ENCODE data around the gene NME7.
"Not testable (repeated sequence)": the region's sequence is repeated elsewhere in the genome, so short reads cannot be mapped to it uniquely, and the experiment has no call there.

Gene NME7

DNA sequence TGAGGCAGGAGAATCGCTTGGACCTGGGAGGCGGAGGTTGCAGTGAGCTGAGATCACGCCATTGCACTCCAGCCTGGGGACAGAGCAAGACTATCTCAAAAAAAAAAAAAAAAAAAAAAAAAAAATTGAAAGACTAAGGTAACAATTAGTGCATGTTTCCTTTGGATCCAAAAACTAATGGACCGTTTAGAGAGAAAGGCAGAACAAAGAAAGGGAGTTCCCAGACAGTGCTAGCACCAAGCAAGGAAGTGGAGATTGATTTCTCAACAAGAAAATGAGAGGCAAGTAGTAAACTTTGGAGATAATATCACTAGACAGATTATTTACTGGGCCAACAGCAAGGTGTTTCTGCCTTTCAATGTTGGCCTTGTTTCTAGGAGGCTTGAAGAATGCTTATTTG is 236.9 kb downstream of the NME7 start:
- H3K4me3 ChIP-seq (ENCODE audit: low read length): no peak overlapping the region
- TF ChIP-seq, protein P1, sequence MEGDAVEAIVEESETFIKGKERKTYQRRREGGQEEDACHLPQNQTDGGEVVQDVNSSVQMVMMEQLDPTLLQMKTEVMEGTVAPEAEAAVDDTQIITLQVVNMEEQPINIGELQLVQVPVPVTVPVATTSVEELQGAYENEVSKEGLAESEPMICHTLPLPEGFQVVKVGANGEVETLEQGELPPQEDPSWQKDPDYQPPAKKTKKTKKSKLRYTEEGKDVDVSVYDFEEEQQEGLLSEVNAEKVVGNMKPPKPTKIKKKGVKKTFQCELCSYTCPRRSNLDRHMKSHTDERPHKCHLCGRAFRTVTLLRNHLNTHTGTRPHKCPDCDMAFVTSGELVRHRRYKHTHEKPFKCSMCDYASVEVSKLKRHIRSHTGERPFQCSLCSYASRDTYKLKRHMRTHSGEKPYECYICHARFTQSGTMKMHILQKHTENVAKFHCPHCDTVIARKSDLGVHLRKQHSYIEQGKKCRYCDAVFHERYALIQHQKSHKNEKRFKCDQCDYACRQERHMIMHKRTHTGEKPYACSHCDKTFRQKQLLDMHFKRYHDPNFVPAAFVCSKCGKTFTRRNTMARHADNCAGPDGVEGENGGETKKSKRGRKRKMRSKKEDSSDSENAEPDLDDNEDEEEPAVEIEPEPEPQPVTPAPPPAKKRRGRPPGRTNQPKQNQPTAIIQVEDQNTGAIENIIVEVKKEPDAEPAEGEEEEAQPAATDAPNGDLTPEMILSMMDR (conservative IDR thresholded peaks at IDR 0.05; ENCODE audit: low read length): no peak
- no peak for DNase-seq (ENCODE audit: low read depth)

DNA sequence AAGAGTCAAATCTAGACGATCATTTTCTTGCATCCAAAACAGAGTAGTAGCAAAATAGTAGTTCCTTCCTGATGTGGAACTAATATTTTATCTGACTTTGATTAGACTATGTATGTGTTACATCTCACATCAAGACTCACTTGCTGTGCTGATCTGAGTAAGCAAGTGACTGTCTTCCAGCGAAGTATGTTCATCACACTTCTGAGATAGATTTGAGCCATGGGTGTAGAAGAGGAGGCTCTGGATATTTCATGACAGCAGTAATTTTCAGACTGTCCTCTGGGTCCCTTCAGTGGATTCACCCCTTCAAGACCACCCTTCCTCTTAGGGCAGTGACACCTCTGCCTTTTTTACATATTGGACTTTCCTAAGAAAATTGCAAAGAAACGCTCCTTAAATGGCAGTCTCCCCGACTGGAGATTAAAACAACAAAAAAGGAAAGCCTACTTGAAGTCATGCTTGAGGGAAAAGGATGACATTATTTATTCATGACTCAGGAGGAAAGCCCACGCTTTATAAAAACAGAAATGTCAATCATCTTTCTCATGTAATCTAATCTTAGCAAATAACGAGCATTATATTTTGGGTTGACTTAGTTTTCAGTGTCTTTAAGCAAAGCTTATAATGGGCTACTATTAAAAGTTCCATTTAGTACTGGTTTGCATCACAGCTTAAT is 238.3 kb downstream of the NME7 start:
- no peak overlapping the region for H3K4me3 ChIP-seq (ENCODE audit: low read length)
- TF ChIP-seq, protein P1 (conservative IDR thresholded peaks at IDR 0.05; ENCODE audit: low read length): no peak
- no peak for DNase-seq (ENCODE audit: low read depth)

DNA sequence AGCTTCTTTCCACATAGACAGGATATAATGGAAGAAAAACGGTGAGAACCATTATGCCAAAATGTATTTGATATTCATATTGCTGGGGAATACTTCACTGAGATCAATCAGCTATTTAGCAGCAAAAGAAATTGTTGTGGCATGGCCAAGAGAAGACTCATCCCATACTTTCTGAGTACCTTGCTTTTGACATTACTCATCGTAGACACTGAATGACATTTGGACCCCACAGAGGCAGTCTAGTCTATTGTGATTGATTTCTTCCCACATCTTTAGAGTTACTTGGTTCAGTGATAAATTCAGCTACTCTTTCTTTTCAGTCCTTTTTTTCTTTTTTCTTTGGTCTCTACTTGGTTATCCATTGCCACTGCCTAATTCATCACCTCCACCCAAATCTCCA is 239.0 kb downstream of the NME7 start:
- no peak overlapping the region for H3K4me3 ChIP-seq (ENCODE audit: low read length)
- TF ChIP-seq, protein P1 (conservative IDR thresholded peaks at IDR 0.05; ENCODE audit: low read length): no peak
- no peak for DNase-seq (ENCODE audit: low read depth)

DNA sequence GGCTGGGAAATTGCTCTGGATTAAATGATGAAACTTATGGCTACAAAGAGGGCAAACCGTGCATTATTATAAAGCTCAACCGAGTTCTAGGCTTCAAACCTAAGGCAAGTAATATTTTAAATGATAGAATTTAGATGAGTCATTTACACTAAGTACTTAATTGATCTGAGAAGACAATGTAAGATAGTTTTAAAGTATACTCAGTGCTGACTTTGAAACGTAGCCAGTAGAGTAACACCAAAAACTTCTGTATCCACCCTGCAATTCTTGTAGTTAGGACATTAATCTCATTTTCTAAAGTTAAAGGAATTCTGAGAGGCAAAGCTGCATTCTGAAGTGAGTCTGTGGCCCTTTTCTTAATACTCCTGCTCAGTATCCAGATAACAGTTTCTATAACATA is 240.3 kb downstream of the NME7 start:
- TF ChIP-seq, protein P1 (conservative IDR thresholded peaks at IDR 0.05; ENCODE audit: low read length): no peak
- no peak for DNase-seq (ENCODE audit: low read depth)

DNA sequence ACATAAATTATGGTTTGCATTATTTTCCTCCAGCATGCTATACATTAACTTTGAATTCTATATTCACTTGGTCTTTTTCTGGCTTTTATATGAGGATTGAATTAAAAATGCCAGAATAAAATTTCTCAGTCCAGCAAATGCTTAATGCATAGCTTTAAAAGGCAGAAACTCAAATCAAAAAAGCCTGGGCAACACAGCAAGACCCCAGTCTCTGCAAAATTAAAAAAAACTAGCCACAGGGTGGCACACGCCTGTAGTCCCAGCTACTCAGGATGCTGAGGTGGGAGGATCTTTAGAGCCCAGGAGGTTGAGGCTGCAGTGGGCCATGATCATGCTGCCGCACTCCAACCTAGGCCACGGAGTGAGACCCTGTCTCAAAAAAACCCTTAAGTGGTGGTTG is 241.3 kb downstream of the NME7 start:
- TF ChIP-seq, protein P1 (conservative IDR thresholded peaks at IDR 0.05; ENCODE audit: low read length): no peak
- no peak overlapping the region for H3K4me3 ChIP-seq (ENCODE audit: low read length)
- no peak for DNase-seq (ENCODE audit: low read depth)

More for the DNA sequence above, 240.3 kb downstream of the NME7 start:
- no peak overlapping the region for H3K4me3 ChIP-seq (ENCODE audit: low read length)

DNA sequence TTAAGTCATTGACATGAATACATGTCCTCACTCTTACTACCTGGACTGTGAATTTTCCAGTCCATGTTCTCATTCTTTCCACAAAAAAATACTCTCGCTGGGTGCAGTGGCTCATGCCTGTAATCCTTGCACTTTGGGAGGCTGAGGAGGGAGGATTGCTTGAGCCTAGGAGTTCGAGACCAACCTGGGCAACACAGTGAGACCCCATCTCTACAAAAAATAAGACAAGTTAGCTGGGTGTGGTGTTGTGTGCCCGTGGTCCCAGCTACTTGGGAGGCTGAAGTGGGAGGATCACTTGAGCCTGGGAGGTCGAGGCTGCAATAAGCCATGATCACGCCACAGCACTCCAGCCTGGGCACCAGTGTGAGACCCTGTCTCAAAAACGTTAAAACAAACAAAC is 242.0 kb downstream of the NME7 start:
- H3K4me3 ChIP-seq (ENCODE audit: low read length); DNase-seq (ENCODE audit: low read depth): not testable (repeated sequence)

DNA sequence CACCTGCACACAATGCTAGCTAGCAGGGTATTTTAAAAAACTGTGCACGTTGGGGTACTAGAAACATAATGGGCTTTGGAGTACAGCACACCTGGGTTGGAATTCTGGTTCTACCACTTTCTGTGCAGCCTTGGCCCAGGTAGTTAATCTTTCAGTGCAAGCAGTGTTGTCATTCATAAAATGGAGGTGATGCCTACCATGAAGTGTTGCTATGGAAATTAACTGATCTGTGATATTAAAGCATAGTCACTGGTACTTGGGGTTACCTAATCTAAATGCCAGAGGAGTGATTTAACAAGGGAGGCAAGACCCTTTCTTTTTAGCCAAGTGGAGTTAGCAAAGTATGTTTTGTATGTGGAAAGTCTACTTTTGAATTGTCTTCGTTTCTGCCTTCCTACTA is 243.1 kb downstream of the NME7 start:
- DNase-seq (ENCODE audit: low read depth): no peak
- H3K4me3 ChIP-seq (ENCODE audit: low read length): no peak overlapping the region
- TF ChIP-seq, protein P1 (conservative IDR thresholded peaks at IDR 0.05; ENCODE audit: low read length): no peak
